HG03280 (cell line): Measurements from ENCODE around the gene KDM4C.
"Not testable (repeated sequence)": the region's sequence is repeated elsewhere in the genome, so short reads cannot be mapped to it uniquely, and the experiment has no call there.

ENCODE experiments used
- ATAC-seq: cut with Tn5 transposase; IDR thresholded peaks from one replicate; pipeline ENCODE4 v1.9.1; 2021; ENCODE audit warnings: mild to moderate bottlenecking, moderate library complexity; ENCODE audit not compliant: unreplicated experiment

KDM4C gene

GRCh38 chr9:6926436-6926835 is 168.7 kb downstream of the KDM4C start:
- ATAC-seq: no peak

- ATAC-seq: no peak
Measured at GRCh38 chr9:6927838-6928237, 170.1 kb downstream of the KDM4C start.

- ATAC-seq: no peak
Measured at GRCh38 chr9:6928863-6929262, 171.1 kb downstream of the KDM4C start.

GRCh38 chr9:6929441-6930215 is 171.9 kb downstream of the KDM4C start:
- no peak for ATAC-seq

GRCh38 chr9:6930827-6931226 is 173.1 kb downstream of the KDM4C start:
- ATAC-seq: no peak

- peak; percentile 61 for ATAC-seq
Measured at GRCh38 chr9:6931913-6932312, 174.1 kb downstream of the KDM4C start.

- no peak for ATAC-seq
Measured at GRCh38 chr9:6936103-6936502, 178.3 kb downstream of the KDM4C start.

GRCh38 chr9:6937209-6937608 is 179.4 kb downstream of the KDM4C start:
- no peak for ATAC-seq

GRCh38 chr9:6938447-6938846 is 180.7 kb downstream of the KDM4C start:
- ATAC-seq: no peak

GRCh38 chr9:6938873-6939272 is 181.1 kb downstream of the KDM4C start:
- ATAC-seq: no peak

- no peak for ATAC-seq
Measured at GRCh38 chr9:6941501-6941900, 183.7 kb downstream of the KDM4C start.

- no peak for ATAC-seq
Measured at GRCh38 chr9:6942406-6942805, 184.6 kb downstream of the KDM4C start.

- ATAC-seq: no peak
Measured at GRCh38 chr9:6943293-6943692, 185.5 kb downstream of the KDM4C start.

GRCh38 chr9:6944093-6944551 is 186.3 kb downstream of the KDM4C start:
- ATAC-seq: no peak

- ATAC-seq: no peak
Measured at GRCh38 chr9:6944896-6945295, 187.1 kb downstream of the KDM4C start.

- ATAC-seq: no peak
Measured at GRCh38 chr9:6945816-6946215, 188.0 kb downstream of the KDM4C start.

- no peak for ATAC-seq
Measured at GRCh38 chr9:6946583-6947166, 188.9 kb downstream of the KDM4C start.

GRCh38 chr9:6948921-6949320 is 191.1 kb downstream of the KDM4C start:
- ATAC-seq: not testable (repeated sequence)

- no peak for ATAC-seq
Measured at GRCh38 chr9:6955251-6955921, 197.6 kb downstream of the KDM4C start.

- ATAC-seq: no peak
Measured at GRCh38 chr9:6956879-6957278, 199.1 kb downstream of the KDM4C start.

GRCh38 chr9:6959270-6960000 is 201.7 kb downstream of the KDM4C start:
- no peak for ATAC-seq
